B cell (primary cell): Measurements from ENCODE around the gene SMOC1.

Experiments used
- CTCF ChIP-seq: fragments of 200-600 bp; IDR thresholded peaks from one replicate; pipeline ENCODE4 v1.8.0; 2022; ENCODE audit warnings: antibody characterized with exemption, mild to moderate bottlenecking
- EZH2 ChIP-seq: IDR thresholded peaks from 2 replicates; pipeline ENCODE4 v1.6.1; 2012; ENCODE audit warnings: borderline replicate concordance, low read depth, mild to moderate bottlenecking, moderate library complexity, low read length; ENCODE audit not compliant: insufficient read depth, poor library complexity, severe bottlenecking

GRCh38 chr14:70002589-70003346 is 123.6 kb downstream of the SMOC1 start:
- TF ChIP-seq CTCF (no peak), EZH2 (no peak)
